H9 (cell line): Measurements from ENCODE around the gene CDH13. TPM values are rescaled to one million over a fixed set of nuclear protein-coding genes. Genes with fewer than 3 reads are reported as not detected.

Experiments used
- DNase-seq: peaks from one replicate; pipeline ENCODE4 v3.0.0-alpha.2; 2017
- H2AFZ ChIP-seq: one replicate; pipeline ENCODE4 v1.6.1; 2013; ENCODE audit warnings: mild to moderate bottlenecking, low read length, control low read depth, moderate library complexity
- H2AK5ac ChIP-seq: 2 replicates; pipeline ENCODE4 v1.6.1; 2013; ENCODE audit warnings: low read length, control low read depth, mixed read lengths; ENCODE audit not compliant: insufficient read length
- H2BK120ac ChIP-seq: one replicate; pipeline ENCODE4 v1.6.1; 2013; ENCODE audit warnings: low read depth, mild to moderate bottlenecking, low read length, control low read depth, inconsistent platforms; ENCODE audit not compliant: poor library complexity, severe bottlenecking
- H2BK12ac ChIP-seq: 2 replicates; pipeline ENCODE4 v1.6.1; 2013; ENCODE audit warnings: low read length, control low read depth, mixed read lengths, low read depth; ENCODE audit not compliant: insufficient read length
- H2BK15ac ChIP-seq: 2 replicates; pipeline ENCODE4 v1.6.1; 2013; ENCODE audit warnings: low read depth, low read length, control low read depth
- H2BK20ac ChIP-seq: one replicate; pipeline ENCODE4 v1.6.1; 2013; ENCODE audit warnings: low read depth, mild to moderate bottlenecking, low read length, control low read depth, inconsistent platforms; ENCODE audit not compliant: poor library complexity, severe bottlenecking
- H2BK5ac ChIP-seq: 2 replicates; pipeline ENCODE4 v1.6.1; 2013; ENCODE audit warnings: low read length, control low read depth, mixed read lengths; ENCODE audit not compliant: insufficient read length
- H3K14ac ChIP-seq: 2 replicates; pipeline ENCODE4 v1.6.1; 2013; ENCODE audit warnings: low read length, control low read depth; ENCODE audit not compliant: insufficient read depth
- H3K18ac ChIP-seq: 2 replicates; pipeline ENCODE4 v1.6.1; 2013; ENCODE audit warnings: low read depth, mild to moderate bottlenecking, mixed read lengths, low read length, control low read depth; ENCODE audit not compliant: insufficient read length
- H3K23ac ChIP-seq: 2 replicates; pipeline ENCODE4 v1.6.1; 2013; ENCODE audit warnings: low read length, control low read depth, mixed read lengths, low read depth; ENCODE audit not compliant: insufficient read length
- H3K23me2 ChIP-seq: 2 replicates; pipeline ENCODE4 v1.6.1; 2013; ENCODE audit warnings: low read depth, mild to moderate bottlenecking, mixed read lengths, low read length, control low read depth; ENCODE audit not compliant: insufficient read length, poor library complexity, severe bottlenecking
- H3K27ac ChIP-seq: 2 replicates; pipeline ENCODE4 v1.5.1; 2013; ENCODE audit warnings: low read length, control low read depth, mixed read lengths, low read depth; ENCODE audit not compliant: insufficient read length
- H3K27me3 ChIP-seq: 2 replicates; pipeline ENCODE4 v1.6.1; 2013; ENCODE audit warnings: low read length, control low read depth, inconsistent platforms; ENCODE audit not compliant: insufficient read depth
- H3K4ac ChIP-seq: 2 replicates; pipeline ENCODE4 v1.6.1; 2013; ENCODE audit warnings: low read depth, mild to moderate bottlenecking, control low read depth, inconsistent platforms, low read length, moderate library complexity
- H3K4me1 ChIP-seq: 2 replicates; pipeline ENCODE4 v1.6.1; 2013; ENCODE audit warnings: low read length, control low read depth, inconsistent platforms; ENCODE audit not compliant: insufficient read depth
- H3K4me2 ChIP-seq: 2 replicates; pipeline ENCODE4 v1.6.1; 2013; ENCODE audit warnings: low read length, control low read depth, mixed read lengths; ENCODE audit not compliant: insufficient read length, insufficient read depth
- H3K56ac ChIP-seq: 2 replicates; pipeline ENCODE4 v1.6.1; 2013; ENCODE audit warnings: low read depth, mild to moderate bottlenecking, mixed read lengths, low read length, control low read depth; ENCODE audit not compliant: insufficient read length
- H3K79me1 ChIP-seq: 2 replicates; pipeline ENCODE4 v1.6.1; 2013; ENCODE audit warnings: low read depth, mild to moderate bottlenecking, moderate library complexity, low read length, control low read depth, inconsistent platforms; ENCODE audit not compliant: insufficient read depth, poor library complexity, severe bottlenecking
- H3K79me2 ChIP-seq: 2 replicates; pipeline ENCODE4 v1.6.1; 2013; ENCODE audit warnings: low read length, control low read depth, inconsistent platforms; ENCODE audit not compliant: insufficient read depth
- H3K9ac ChIP-seq: 2 replicates; pipeline ENCODE4 v1.6.1; 2013; ENCODE audit warnings: low read length, control low read depth, mixed read lengths; ENCODE audit not compliant: insufficient read length; ENCODE audit errors: extremely low read depth
- H3K9me3 ChIP-seq: one replicate; pipeline ENCODE4 v1.6.1; 2013; ENCODE audit warnings: low read depth, low read length, inconsistent platforms; ENCODE audit not compliant: control insufficient read depth
- H3T11ph ChIP-seq: one replicate; pipeline ENCODE4 v1.6.1; 2013; ENCODE audit warnings: mild to moderate bottlenecking, low read length, control low read depth, inconsistent platforms
- H4K20me1 ChIP-seq: one replicate; pipeline ENCODE4 v1.6.1; 2013; ENCODE audit not compliant: control insufficient read depth, insufficient read length, insufficient read depth
- H4K5ac ChIP-seq: 2 replicates; pipeline ENCODE4 v1.6.1; 2013; ENCODE audit warnings: low read depth, mild to moderate bottlenecking, mixed read lengths, low read length, control low read depth; ENCODE audit not compliant: insufficient read length
- H4K8ac ChIP-seq: replicated peaks from 2 replicates; pipeline ENCODE4 v1.6.1; 2013; ENCODE audit warnings: low read length, control low read depth, mixed read lengths, low read depth; ENCODE audit not compliant: insufficient read length
- H4K91ac ChIP-seq: 2 replicates; pipeline ENCODE4 v1.6.1; 2013; ENCODE audit warnings: low read depth, mild to moderate bottlenecking, moderate library complexity, mixed read lengths, low read length, control low read depth; ENCODE audit not compliant: insufficient read length
- H3K27ac Mint-ChIP-seq, 3 experiments: 2 replicates in 2 of 3; 3 replicates in 1 of 3; pipeline ENCODE4 v1.8.0; 2020 to 2021; ENCODE audit warnings: mixed read lengths in 3 of 3, mild to moderate bottlenecking in 1 of 3, moderate library complexity in 1 of 3
- H3K27me3 Mint-ChIP-seq: 2 replicates; pipeline ENCODE4 v1.8.0; 2021; ENCODE audit warnings: low read depth, mild to moderate bottlenecking, moderate library complexity, mixed read lengths
- H3K36me3 Mint-ChIP-seq, 3 experiments: 2 replicates in 2 of 3; 3 replicates in 1 of 3; pipeline ENCODE4 v1.8.0; 2020 to 2021; ENCODE audit warnings: low read depth in 3 of 3, mixed read lengths in 3 of 3; ENCODE audit not compliant: insufficient read depth in 1 of 3
- H3K4me1 Mint-ChIP-seq, 2 experiments: 2 replicates each; pipeline ENCODE4 v1.8.0; 2020; ENCODE audit warnings: mixed read lengths in 2 of 2
- H3K4me3 Mint-ChIP-seq, 2 experiments: 2 replicates in 1 of 2; 3 replicates in 1 of 2; pipeline ENCODE4 v1.8.0; 2020 to 2021; ENCODE audit warnings: mild to moderate bottlenecking in 2 of 2, mixed read lengths in 2 of 2, moderate library complexity in 1 of 2
- H3K9me3 Mint-ChIP-seq, 2 experiments: 2 replicates in 1 of 2; 3 replicates in 1 of 2; pipeline ENCODE4 v1.8.0; 2020; ENCODE audit warnings: mild to moderate bottlenecking in 2 of 2, mixed read lengths in 2 of 2, moderate library complexity in 1 of 2
- WGBS: extraction: QIAGEN DNeasy Blood & Tissue Kit; methylation state at CpG from one replicate; pipeline ENCODE4 v1.1.7; 2013; ENCODE audit warnings: missing lambda C conversion rate, low lambda C conversion rate, mixed read lengths; ENCODE audit not compliant: insufficient read length; ENCODE audit errors: extremely low coverage; 5-methylcytosine and 5-hydroxymethylcytosine counted together
- total RNA-seq: library from RNA; stranded (reverse); gene quantifications from 2 replicates; pipeline ENCODE4 v1.2.1, GENCODE V29; 2021
- TF ChIP-seq, protein P1 (sequence below): fragments of 200-600 bp; sonication (generic); conservative IDR thresholded peaks from 3 replicates; pipeline ENCODE4 v1.8.0; 2021; ENCODE audit warnings: antibody characterized with exemption, mild to moderate bottlenecking

The CDH13 gene
- total RNA-seq, 1 experiment from 2014 or later, result 1.5 TPM

DNA sequence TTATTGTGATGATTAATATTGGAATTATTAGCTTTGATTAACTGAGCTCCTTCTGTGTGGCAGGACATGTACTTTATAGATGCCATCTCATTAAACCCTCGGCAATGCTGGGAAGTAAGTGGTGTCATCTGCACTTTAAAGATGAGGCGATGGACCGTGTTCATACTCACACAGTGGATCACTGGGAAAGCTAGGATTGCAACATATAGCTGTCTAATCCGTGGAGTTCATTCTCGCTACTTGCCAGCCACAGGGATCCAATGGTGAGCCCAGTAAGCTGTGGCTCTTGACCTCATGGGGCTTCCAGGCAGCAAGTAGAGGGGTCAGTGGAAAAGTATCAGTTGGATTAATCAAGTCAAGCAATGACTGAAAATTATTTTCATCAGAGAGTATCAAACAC lies 587.9 kb downstream of the CDH13 start:
- Histone ChIP-seq H3K79me1 (no peaks in the 10 kb centered on the region), H3K14ac (no peak overlapping the region), H4K91ac (no peak overlapping the region), H3T11ph (no peak overlapping the region), H3K27ac (no peak overlapping the region), H3K23me2 (no peaks in the 10 kb centered on the region), H2AFZ (no peak overlapping the region), H2BK20ac (no peak overlapping the region), H2BK5ac (no peak overlapping the region), H2BK15ac (no peak overlapping the region), H3K9ac (no peak overlapping the region), H4K5ac (no peak overlapping the region), H3K4me2 (no peak overlapping the region), H3K56ac (no peak overlapping the region), H3K23ac (no peak overlapping the region), H3K4me1 (peaks cover 4% of the 10 kb centered on the region), H2BK120ac (no peak overlapping the region), H2AK5ac (no peak overlapping the region), H4K20me1 (no peaks in the 10 kb centered on the region), H4K8ac (no peak overlapping the region), H3K27me3 (no peaks in the 10 kb centered on the region), H3K79me2 (no peaks in the 10 kb centered on the region), H3K4ac (no peak overlapping the region), H3K18ac (no peak overlapping the region), H3K9me3 (no peaks in the 10 kb centered on the region), H2BK12ac (no peak overlapping the region)
- Mint-ChIP-seq H3K9me3 (peaks cover 6 to 8% of the 10 kb centered on the region in 2 experiments; a peak in 3 of 5 replicates), H3K4me3 (no peak overlapping the region), H3K4me1 (peaks cover 10 to 13% of the 10 kb centered on the region in 2 experiments), H3K36me3 (peaks cover 4 to 9% (median 5%) of the 10 kb centered on the region in 3 experiments; a peak in 3 of 7 replicates), H3K27ac (no peak overlapping the region), H3K27me3 (peaks cover 2% of the 10 kb centered on the region)
- TF ChIP-seq, protein P1, sequence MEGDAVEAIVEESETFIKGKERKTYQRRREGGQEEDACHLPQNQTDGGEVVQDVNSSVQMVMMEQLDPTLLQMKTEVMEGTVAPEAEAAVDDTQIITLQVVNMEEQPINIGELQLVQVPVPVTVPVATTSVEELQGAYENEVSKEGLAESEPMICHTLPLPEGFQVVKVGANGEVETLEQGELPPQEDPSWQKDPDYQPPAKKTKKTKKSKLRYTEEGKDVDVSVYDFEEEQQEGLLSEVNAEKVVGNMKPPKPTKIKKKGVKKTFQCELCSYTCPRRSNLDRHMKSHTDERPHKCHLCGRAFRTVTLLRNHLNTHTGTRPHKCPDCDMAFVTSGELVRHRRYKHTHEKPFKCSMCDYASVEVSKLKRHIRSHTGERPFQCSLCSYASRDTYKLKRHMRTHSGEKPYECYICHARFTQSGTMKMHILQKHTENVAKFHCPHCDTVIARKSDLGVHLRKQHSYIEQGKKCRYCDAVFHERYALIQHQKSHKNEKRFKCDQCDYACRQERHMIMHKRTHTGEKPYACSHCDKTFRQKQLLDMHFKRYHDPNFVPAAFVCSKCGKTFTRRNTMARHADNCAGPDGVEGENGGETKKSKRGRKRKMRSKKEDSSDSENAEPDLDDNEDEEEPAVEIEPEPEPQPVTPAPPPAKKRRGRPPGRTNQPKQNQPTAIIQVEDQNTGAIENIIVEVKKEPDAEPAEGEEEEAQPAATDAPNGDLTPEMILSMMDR, result no peak
- no peak for DNase-seq
- WGBS, result no CpG with 5 or more reads among the region's 5 CpGs
